Measurements from ENCODE around the gene SAMD15.

The SAMD15 gene

DNA sequence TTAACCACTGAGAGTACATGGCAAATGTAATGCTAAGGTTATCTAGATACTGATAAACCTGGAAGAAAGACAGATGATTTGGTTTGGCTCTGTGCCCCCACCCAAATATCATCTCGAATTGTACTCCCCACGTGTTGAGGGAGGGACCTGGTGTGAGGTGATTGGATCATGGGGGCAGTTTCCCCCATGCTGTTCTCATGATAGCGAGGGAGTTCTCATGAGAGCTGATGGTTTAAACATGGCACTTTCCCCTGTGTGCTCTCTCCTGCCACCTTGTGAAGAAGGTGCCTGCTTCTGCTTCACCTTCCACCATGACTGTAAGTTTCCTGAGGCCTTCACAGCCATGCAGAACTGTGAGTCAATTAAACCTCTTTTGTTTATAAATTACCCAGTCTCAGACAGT is 32.0 kb downstream of the SAMD15 start:
- TF ChIP-seq GATA2 (IDR thresholded peaks at IDR 0.05; ENCODE audit: low read depth, low read length) (no peak), GATA3 (IDR thresholded peaks at IDR 0.05; ENCODE audit: low read depth, low read length) (no peak)

DNA sequence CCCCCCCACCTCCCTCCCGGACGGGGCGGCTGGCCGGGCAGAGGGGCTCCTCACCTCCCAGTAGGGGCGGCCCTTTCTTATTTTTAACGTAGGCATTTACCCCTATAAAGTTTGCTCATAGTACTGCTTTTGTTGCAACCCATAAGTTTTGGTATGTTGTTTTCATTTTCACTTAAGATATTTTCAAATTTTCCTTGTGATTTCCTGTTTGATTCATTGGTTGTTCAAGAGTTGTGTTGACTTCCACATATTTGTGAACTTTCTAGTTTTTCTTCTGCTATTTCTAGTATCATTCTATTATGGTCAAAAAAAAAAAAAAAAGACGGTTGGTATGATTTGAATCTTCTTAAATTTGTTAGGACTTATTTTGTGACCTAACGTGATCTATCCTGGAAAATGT is 39.7 kb downstream of the SAMD15 start:
- TF ChIP-seq GATA2 (IDR thresholded peaks at IDR 0.05; ENCODE audit: low read depth, low read length) (no peak), GATA3 (IDR thresholded peaks at IDR 0.05; ENCODE audit: low read depth, low read length) (no peak)

DNA sequence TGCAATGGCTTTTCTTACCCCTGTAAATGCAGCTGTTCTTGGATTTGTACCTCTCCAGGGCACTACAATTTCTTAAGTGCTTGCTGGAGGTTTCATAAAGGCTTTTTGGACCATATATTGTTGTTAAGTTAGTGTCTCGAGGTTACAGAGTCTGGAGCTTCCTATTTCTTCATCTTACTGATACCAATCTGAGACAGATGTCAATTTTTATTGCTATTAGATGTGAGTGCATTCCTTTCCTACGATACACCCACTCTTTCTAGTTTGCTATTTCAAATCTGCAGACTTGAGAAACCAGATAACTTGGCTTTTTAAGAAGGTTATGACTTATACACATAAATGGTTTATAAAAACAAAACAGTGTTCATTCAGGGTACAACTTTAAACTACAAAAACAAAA is 44.0 kb downstream of the SAMD15 start:
- no peak for TF ChIP-seq GATA2 (IDR thresholded peaks at IDR 0.05; ENCODE audit: low read depth, low read length)
- no peak for TF ChIP-seq GATA3 (IDR thresholded peaks at IDR 0.05; ENCODE audit: low read depth, low read length)

DNA sequence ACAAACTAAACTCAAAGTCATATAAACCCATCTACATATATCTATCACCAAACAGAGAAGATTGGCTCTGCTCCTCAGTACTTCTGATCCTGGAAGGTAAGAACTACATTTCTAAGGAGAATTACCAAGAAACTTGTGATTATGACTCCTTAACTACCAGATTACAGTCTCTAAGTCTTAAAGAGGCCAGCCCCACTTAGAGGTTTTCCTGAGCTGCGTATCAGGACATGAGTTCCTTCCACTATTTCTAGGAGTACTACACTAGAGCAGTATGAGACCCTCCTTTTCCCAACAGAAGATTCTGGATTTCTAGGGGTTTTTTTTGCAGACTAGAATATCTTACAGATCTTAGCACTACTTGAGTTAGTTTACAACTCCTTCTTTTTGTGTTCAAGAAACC is 46.2 kb downstream of the SAMD15 start, which contains the start of gene NOXRED1:
Gene NOXRED1 (minus strand): TSS at position 101 of the 400 bp plus-strand sequence. CDS start 634 bp downstream, outside the sequence.
- TF ChIP-seq GATA2 (IDR thresholded peaks at IDR 0.05; ENCODE audit: low read depth, low read length) (no peak), GATA3 (IDR thresholded peaks at IDR 0.05; ENCODE audit: low read depth, low read length) (no peak)

DNA sequence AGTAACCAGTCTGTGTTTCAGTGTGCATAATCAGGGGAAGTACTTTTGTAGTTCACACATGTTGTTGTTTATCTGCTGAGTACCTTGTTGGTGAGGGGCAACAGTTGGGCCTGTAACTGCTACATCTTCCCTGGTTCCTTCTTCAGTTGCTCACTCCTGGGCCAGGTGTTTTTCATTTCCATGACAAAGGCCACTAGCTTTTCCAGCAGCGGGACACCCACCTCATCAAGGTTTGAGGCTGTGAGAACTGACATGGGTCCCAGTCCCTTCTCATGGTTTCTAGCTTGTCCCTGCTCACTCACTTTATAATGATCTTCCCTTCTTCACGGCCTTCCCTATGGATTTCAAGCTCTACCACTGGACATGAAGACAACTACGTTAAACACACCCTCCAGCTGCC is 47.7 kb downstream of the SAMD15 start:
- TF ChIP-seq GATA3 (IDR thresholded peaks at IDR 0.05; ENCODE audit: low read depth, low read length) (no peak), GATA2 (IDR thresholded peaks at IDR 0.05; ENCODE audit: low read depth, low read length) (no peak)

DNA sequence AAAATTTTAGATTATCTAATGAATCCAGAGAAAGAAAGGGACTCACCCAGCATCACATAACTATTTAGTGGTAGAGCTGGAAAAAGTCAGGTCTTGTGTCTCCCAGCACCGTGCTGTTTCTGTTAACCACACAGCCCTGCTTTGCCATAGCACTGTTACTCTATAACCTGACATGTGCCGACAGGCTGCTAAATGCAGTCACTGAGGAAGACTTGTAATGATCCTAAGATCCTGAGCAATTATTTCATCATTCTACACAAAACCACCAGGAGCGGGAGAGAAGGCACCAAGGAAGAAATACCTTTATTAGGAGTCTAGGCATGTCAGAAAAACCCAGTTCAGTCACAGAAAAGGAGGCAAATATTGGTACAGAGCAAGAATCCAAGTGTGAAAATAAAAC is 49.2 kb downstream of the SAMD15 start:
- no peak for TF ChIP-seq GATA3 (IDR thresholded peaks at IDR 0.05; ENCODE audit: low read depth, low read length)
- TF ChIP-seq GATA2 (IDR thresholded peaks at IDR 0.05; ENCODE audit: low read depth, low read length), result no peak

DNA sequence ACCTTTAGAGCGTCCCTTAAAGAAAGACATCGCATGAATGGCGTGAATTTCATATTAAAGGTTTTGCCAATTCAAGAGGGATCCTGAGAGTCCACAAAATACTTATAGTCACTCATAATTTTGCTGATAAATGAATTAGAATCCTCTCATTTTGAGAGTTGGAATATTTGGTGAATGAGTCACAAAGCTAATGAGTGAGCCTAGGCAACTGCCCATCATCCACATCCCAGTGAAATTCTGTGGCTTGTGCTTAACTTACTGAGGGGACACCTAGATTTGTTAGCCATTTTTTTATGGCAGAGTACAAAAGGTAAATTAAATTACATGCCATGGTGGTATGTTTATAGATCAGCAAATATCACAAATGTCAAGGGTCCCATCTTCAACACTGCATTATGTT is 58.9 kb downstream of the SAMD15 start:
- TF ChIP-seq GATA3 (IDR thresholded peaks at IDR 0.05; ENCODE audit: low read depth, low read length) (no peak), GATA2 (IDR thresholded peaks at IDR 0.05; ENCODE audit: low read depth, low read length) (no peak)

DNA sequence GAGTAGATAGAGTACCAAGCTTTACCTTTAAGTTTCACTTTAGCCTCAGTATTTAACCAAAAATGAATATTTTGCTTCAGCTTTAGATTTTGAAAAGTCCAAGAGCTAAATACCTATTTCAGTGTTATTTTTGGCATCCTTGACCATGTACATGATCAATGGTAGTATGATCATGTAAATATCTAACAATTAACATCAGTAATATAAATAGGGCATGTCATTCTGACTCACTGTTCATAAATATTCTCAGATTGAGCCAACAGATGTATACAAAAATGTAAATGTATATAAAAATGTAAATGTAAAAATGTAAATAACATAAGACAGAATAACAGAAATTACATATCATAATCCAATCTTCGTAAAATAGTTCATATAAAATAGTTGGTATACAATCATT is 61.4 kb downstream of the SAMD15 start:
- TF ChIP-seq GATA3 (IDR thresholded peaks at IDR 0.05; ENCODE audit: low read depth, low read length) (no peak), GATA2 (IDR thresholded peaks at IDR 0.05; ENCODE audit: low read depth, low read length) (no peak)

DNA sequence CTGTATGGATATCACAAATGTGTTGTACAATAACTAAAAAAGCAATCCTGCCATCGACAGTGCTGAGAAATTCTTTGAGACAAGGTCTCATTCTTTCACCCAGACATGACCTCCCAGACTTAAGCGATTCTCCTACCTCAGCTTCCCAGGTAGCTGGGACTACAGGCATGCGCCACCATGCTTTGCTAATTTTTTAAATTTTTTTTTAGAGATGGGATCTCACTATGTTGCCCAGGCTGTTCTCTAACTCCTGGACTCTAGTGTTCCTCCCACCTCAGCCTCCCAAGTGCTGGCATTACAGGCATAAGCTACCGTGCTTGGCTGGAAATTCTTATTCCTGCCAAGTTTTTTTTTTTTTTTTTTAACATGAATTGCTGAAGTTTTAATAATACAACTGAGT is 62.7 kb downstream of the SAMD15 start:
- no peak for TF ChIP-seq GATA2 (IDR thresholded peaks at IDR 0.05; ENCODE audit: low read depth, low read length)
- no peak for TF ChIP-seq GATA3 (IDR thresholded peaks at IDR 0.05; ENCODE audit: low read depth, low read length)

Measured in SH-SY5Y (cell line).